OCI-LY3 (cell line): ENCODE data around the gene SRSF12.

Experiments used
- CTCF ChIP-seq: fragments of 200-600, 300-600 bp; sonication (generic); IDR thresholded peaks from 2 replicates; pipeline ENCODE4 v1.5.1; 2014; ENCODE audit warnings: antibody characterized with exemption, low read length, low read depth
- EZH2phosphoT487 ChIP-seq: fragments of 200-600 bp; shearing (Covaris generic); IDR thresholded peaks from 2 replicates; pipeline ENCODE4 v1.6.1; 2018; ENCODE audit warnings: antibody characterized with exemption, mixed run types, low read depth

- no peak for TF ChIP-seq CTCF
- no peak for TF ChIP-seq EZH2phosphoT487
Measured at GRCh38 chr6:89134723-89135122, 16.9 kb upstream of the SRSF12 start.
